Measurements from ENCODE around the gene ATP6V0E1. TPM values are rescaled to one million over a fixed set of nuclear protein-coding genes. Genes with fewer than 3 reads are reported as not detected.
A peak's percentile ranks its signal among the peaks of the same experiment; 100 is the strongest.

Gene ATP6V0E1
- total RNA-seq = 103 TPM

GRCh38 chr5:172983542-172984243 is at the start of gene ATP6V0E1:
ATP6V0E1 (plus strand) TSS chr5:172983771; CDS start chr5:172983861, 90 bp downstream.
- DNase-seq = peak; percentile 87

GRCh38 chr5:172935096-172935495 is 48.5 kb upstream of the ATP6V0E1 start:
- DNase-seq = no peak

GRCh38 chr5:172936401-172936800 is 47.2 kb upstream of the ATP6V0E1 start:
- DNase-seq = no peak

- DNase-seq = no peak
Observed at GRCh38 chr5:172939071-172939470, 44.5 kb upstream of the ATP6V0E1 start.

GRCh38 chr5:172939611-172940267 is 43.8 kb upstream of the ATP6V0E1 start:
- no peak for DNase-seq

GRCh38 chr5:172940268-172941066 is 43.1 kb upstream of the ATP6V0E1 start:
- no peak for DNase-seq

- no peak for DNase-seq
Observed at GRCh38 chr5:172941067-172941516, 42.5 kb upstream of the ATP6V0E1 start.

- no peak for DNase-seq
Observed at GRCh38 chr5:172942556-172942955, 41.0 kb upstream of the ATP6V0E1 start.

GRCh38 chr5:172943283-172943841 is 40.2 kb upstream of the ATP6V0E1 start:
- no peak for DNase-seq

- DNase-seq = no peak
Observed at GRCh38 chr5:172943906-172944305, 39.7 kb upstream of the ATP6V0E1 start.

- DNase-seq = no peak
Observed at GRCh38 chr5:172944741-172945140, 38.8 kb upstream of the ATP6V0E1 start.

GRCh38 chr5:172945151-172945550 is 38.4 kb upstream of the ATP6V0E1 start:
- DNase-seq = no peak

- DNase-seq = no peak
Observed at GRCh38 chr5:172946146-172946545, 37.4 kb upstream of the ATP6V0E1 start.

- no peak for DNase-seq
Observed at GRCh38 chr5:172949426-172949825, 34.1 kb upstream of the ATP6V0E1 start.

- DNase-seq = no peak
Observed at GRCh38 chr5:172950176-172950965, 33.2 kb upstream of the ATP6V0E1 start.

- no peak for DNase-seq
Observed at GRCh38 chr5:172951371-172952033, 32.1 kb upstream of the ATP6V0E1 start.

GRCh38 chr5:172952034-172952511 is 31.5 kb upstream of the ATP6V0E1 start:
- DNase-seq = no peak

GRCh38 chr5:172953776-172954675 is 29.5 kb upstream of the ATP6V0E1 start:
- no peak for DNase-seq

- DNase-seq = no peak
Observed at GRCh38 chr5:172954751-172955159, 28.8 kb upstream of the ATP6V0E1 start.

GRCh38 chr5:172956228-172956627 is 27.3 kb upstream of the ATP6V0E1 start:
- DNase-seq = no peak
